Endodermal cell (in vitro differentiated cells): ENCODE results near the gene SKA3. TPM values are rescaled to one million over a fixed set of nuclear protein-coding genes. Genes with fewer than 3 reads are reported as not detected.

Experiments
- DNase-seq: peaks from one replicate; pipeline ENCODE4 v3.0.0-alpha.2; 2017
- H3K27ac ChIP-seq: 2 replicates; pipeline ENCODE4 v1.5.1; 2013; ENCODE audit warnings: mild to moderate bottlenecking, low read depth, low read length, moderate library complexity
- H3K27me3 ChIP-seq: 2 replicates; pipeline ENCODE4 v1.6.1; 2013; ENCODE audit warnings: mild to moderate bottlenecking, low read length, moderate library complexity; ENCODE audit not compliant: insufficient read depth, control insufficient read depth, poor library complexity, severe bottlenecking
- H3K36me3 ChIP-seq: 2 replicates; pipeline ENCODE4 v1.7.0; 2013; ENCODE audit warnings: mild to moderate bottlenecking, low read length, moderate library complexity; ENCODE audit not compliant: control insufficient read depth, insufficient read depth
- H3K4me1 ChIP-seq: one replicate; pipeline ENCODE4 v1.7.0; 2013; ENCODE audit warnings: low read length; ENCODE audit not compliant: control insufficient read depth, insufficient read depth
- H3K4me3 ChIP-seq: 2 replicates; pipeline ENCODE4 v1.5.1; 2013; ENCODE audit warnings: mild to moderate bottlenecking, low read length, moderate library complexity
- H3K9ac ChIP-seq: 2 replicates; pipeline ENCODE4 v1.6.1; 2013; ENCODE audit warnings: mild to moderate bottlenecking, low read length, moderate library complexity; ENCODE audit not compliant: poor library complexity, severe bottlenecking; ENCODE audit errors: extremely low read depth
- H3K9me3 ChIP-seq: 2 replicates; pipeline ENCODE4 v1.6.1; 2013; ENCODE audit warnings: mild to moderate bottlenecking, low read length, moderate library complexity; ENCODE audit not compliant: control insufficient read depth
- H3K27ac Mint-ChIP-seq: 2 replicates; pipeline ENCODE4 v1.8.0; 2020; ENCODE audit warnings: mixed read lengths
- H3K27me3 Mint-ChIP-seq: 2 replicates; pipeline ENCODE4 v1.8.0; 2021; ENCODE audit warnings: mild to moderate bottlenecking, mixed read lengths; ENCODE audit not compliant: insufficient read depth
- H3K36me3 Mint-ChIP-seq: 2 replicates; pipeline ENCODE4 v1.8.0; 2020; ENCODE audit warnings: low read depth, mixed read lengths
- H3K4me1 Mint-ChIP-seq: 2 replicates; pipeline ENCODE4 v1.8.0; 2020; ENCODE audit warnings: mixed read lengths
- H3K4me3 Mint-ChIP-seq: 2 replicates; pipeline ENCODE4 v1.8.0; 2020; ENCODE audit warnings: mild to moderate bottlenecking, moderate library complexity, mixed read lengths
- H3K9me3 Mint-ChIP-seq: 2 replicates; pipeline ENCODE4 v1.8.0; 2020; ENCODE audit warnings: mild to moderate bottlenecking, mixed read lengths
- CTCF ChIP-seq: fragments of 200-600 bp; sonication (generic); conservative IDR thresholded peaks from 2 replicates; pipeline ENCODE4 v1.5.0; 2021; ENCODE audit warnings: antibody characterized with exemption, mild to moderate bottlenecking
- WGBS, 2 experiments: methylation state at CpG; one replicate each; pipeline versions ENCODE4 v1.1.5 to v1.1.7; 2013; ENCODE audit warnings: missing lambda C conversion rate in 2 of 2, mixed read lengths in 1 of 2; ENCODE audit not compliant: insufficient coverage in 1 of 2, insufficient read length in 1 of 2; 5-methylcytosine and 5-hydroxymethylcytosine counted together
- total RNA-seq, 2 donors: library from RNA; stranded (reverse); fragmentation: NEBNext Ultra II Directional in 1 of 2; extraction: Animal tissue kit (Norgen Biotek cat#: 25700) in 1 of 2; gene quantifications; 2 replicates in 1 of 2; 3 replicates in 1 of 2; pipeline ENCODE4 v1.2.1, GENCODE V29; 2021

The SKA3 gene
- total RNA-seq, 2 donors from 2014 or later = 24.1 to 35.3 TPM

- Histone ChIP-seq H3K9ac (no peak overlapping the region), H3K9me3 (no peaks in the 10 kb centered on the region), H3K36me3 (no peaks in the 10 kb centered on the region), H3K27me3 (no peaks in the 10 kb centered on the region), H3K4me3 (no peak overlapping the region), H3K4me1 (no peaks in the 10 kb centered on the region), H3K27ac (no peak overlapping the region)
- Mint-ChIP-seq H3K36me3 (no peaks in the 10 kb centered on the region), H3K4me1 (no peaks in the 10 kb centered on the region), H3K27ac (no peak overlapping the region), H3K9me3 (peaks cover 8% of the 10 kb centered on the region), H3K4me3 (no peak overlapping the region), H3K27me3 (no peaks in the 10 kb centered on the region)
- no peak for DNase-seq
- TF ChIP-seq CTCF = no peak
- 84 to 96% methylated on average over 2 of the region's 2 CpGs for WGBS, 2 experiments
Measured at GRCh38 chr13:21130116-21130515, 46.2 kb downstream of the SKA3 start.

- Mint-ChIP-seq H3K27me3 (no peaks in the 10 kb centered on the region), H3K4me3 (no peak overlapping the region)
Measured at GRCh38 chr13:21124852-21125251, 51.5 kb downstream of the SKA3 start.

GRCh38 chr13:21123956-21124355, 52.4 kb downstream of the SKA3 start:
- H3K4me1 Mint-ChIP-seq = no peaks in the 10 kb centered on the region
- TF ChIP-seq CTCF = no peak
- Histone ChIP-seq H3K27ac (no peak overlapping the region), H3K4me1 (no peaks in the 10 kb centered on the region), H3K9ac (no peak overlapping the region), H3K9me3 (no peaks in the 10 kb centered on the region), H3K36me3 (no peaks in the 10 kb centered on the region), H3K27me3 (no peaks in the 10 kb centered on the region), H3K4me3 (no peak overlapping the region)
- H3K9me3 Mint-ChIP-seq = no peaks in the 10 kb centered on the region
- 63 to 70% methylated on average over 6 to 8 of the region's 8 CpGs for WGBS, 2 experiments
- no peaks in the 10 kb centered on the region for H3K27me3 Mint-ChIP-seq
- no peaks in the 10 kb centered on the region for H3K36me3 Mint-ChIP-seq
- H3K27ac Mint-ChIP-seq = no peak overlapping the region
- H3K4me3 Mint-ChIP-seq = no peak overlapping the region
- peak; percentile 76 for DNase-seq

More at GRCh38 chr13:21124852-21125251, 51.5 kb downstream of the SKA3 start:
- DNase-seq = no peak
- Mint-ChIP-seq H3K4me1 (no peaks in the 10 kb centered on the region), H3K27ac (no peak overlapping the region), H3K36me3 (no peaks in the 10 kb centered on the region), H3K9me3 (no peaks in the 10 kb centered on the region)
- Histone ChIP-seq H3K9ac (no peak overlapping the region), H3K4me1 (no peaks in the 10 kb centered on the region), H3K4me3 (no peak overlapping the region), H3K27me3 (no peaks in the 10 kb centered on the region), H3K9me3 (no peaks in the 10 kb centered on the region), H3K36me3 (no peaks in the 10 kb centered on the region), H3K27ac (no peak overlapping the region)
- TF ChIP-seq CTCF = no peak
- WGBS, 2 experiments = 65 to 83% methylated on average over 3 to 7 of the region's 7 CpGs
